GM12878 (cell line): Measurements from ENCODE around the gene CIAO2A. TPM values are rescaled to one million over a fixed set of nuclear protein-coding genes. Genes with fewer than 3 reads are reported as not detected.

Experiments used
- BCL11A ChIP-seq: IDR thresholded peaks from 2 replicates; pipeline ENCODE4 v1.6.1; 2011; ENCODE audit warnings: low read depth, low read length
- CBX3 ChIP-seq: fragments of 200-600 bp; sonication (generic); IDR thresholded peaks from 2 replicates; pipeline ENCODE4 v1.6.1; 2016; ENCODE audit warnings: low read depth, borderline replicate concordance
- CREB1 ChIP-seq: IDR thresholded peaks from 2 replicates; pipeline ENCODE4 v1.6.1; 2012; ENCODE audit warnings: low read depth, mild to moderate bottlenecking, inconsistent platforms
- IKZF2 ChIP-seq, 2 experiments: fragments of 450-650 bp; IDR thresholded peaks; 2 replicates each; pipeline ENCODE4 v1.6.1; 2017; ENCODE audit warnings: mild to moderate bottlenecking in 2 of 2, moderate library complexity in 2 of 2
- IRF3 ChIP-seq: fragments of 450-650 bp; IDR thresholded peaks from 2 replicates; pipeline ENCODE4 v1.6.1; 2014; ENCODE audit warnings: mild to moderate bottlenecking
- MTA3 ChIP-seq: IDR thresholded peaks from 2 replicates; pipeline ENCODE4 v1.6.1; 2012; ENCODE audit warnings: low read length, inconsistent platforms, borderline replicate concordance
- MYB ChIP-seq: fragments of 150-350 bp; IDR thresholded peaks from 2 replicates; pipeline ENCODE4 v1.6.1; 2014; ENCODE audit warnings: mild to moderate bottlenecking, low read depth, low read length, borderline replicate concordance
- NFXL1 ChIP-seq: fragments of 450-650 bp; IDR thresholded peaks from 2 replicates; pipeline ENCODE4 v1.6.1; 2017; ENCODE audit warnings: antibody characterized with exemption, mild to moderate bottlenecking, borderline replicate concordance
- NR2C1 ChIP-seq: fragments of 450-650 bp; IDR thresholded peaks from 2 replicates; pipeline ENCODE4 v1.6.1; 2017; ENCODE audit warnings: antibody characterized with exemption, mild to moderate bottlenecking, moderate library complexity
- RCOR1 ChIP-seq: conservative IDR thresholded peaks from 2 replicates; pipeline ENCODE4 v1.6.1; 2012; ENCODE audit warnings: low read depth, low read length, improper control_type of control experiment
- RUNX3 ChIP-seq: IDR thresholded peaks from 2 replicates; pipeline ENCODE4 v1.6.1; 2012; ENCODE audit warnings: low read length, inconsistent platforms
- SMARCA5 ChIP-seq: fragments of 450-650 bp; IDR thresholded peaks from 2 replicates; pipeline ENCODE4 v1.6.1; 2017; ENCODE audit warnings: mild to moderate bottlenecking
- SUZ12 ChIP-seq: fragments of 200-600 bp; sonication (generic); IDR thresholded peaks from one replicate; pipeline ENCODE4 v1.6.1; 2018; ENCODE audit warnings: antibody characterized with exemption, mild to moderate bottlenecking; ENCODE audit not compliant: unreplicated experiment
- TAF1 ChIP-seq: IDR thresholded peaks from 2 replicates; pipeline ENCODE4 v1.6.1; 2011; ENCODE audit warnings: mild to moderate bottlenecking, low read depth, low read length, borderline replicate concordance
- YBX1 ChIP-seq: fragments of 450-650 bp; IDR thresholded peaks from 2 replicates; pipeline ENCODE4 v1.6.1; 2016; ENCODE audit warnings: antibody characterized with exemption
- YY1 ChIP-seq: IDR thresholded peaks from 2 replicates; pipeline ENCODE4 v1.6.1; 2011; ENCODE audit warnings: low read depth, mild to moderate bottlenecking, low read length
- ZNF217 ChIP-seq: fragments of 450-650 bp; IDR thresholded peaks from 2 replicates; pipeline ENCODE4 v1.6.1; 2017; ENCODE audit warnings: antibody characterized with exemption, mild to moderate bottlenecking
- ZNF622 ChIP-seq: fragments of 450-650 bp; IDR thresholded peaks from 2 replicates; pipeline ENCODE4 v1.6.1; 2017; ENCODE audit warnings: mild to moderate bottlenecking, inconsistent platforms
- ZNF687 ChIP-seq: fragments of 450-650 bp; IDR thresholded peaks from 2 replicates; pipeline ENCODE4 v1.6.1; 2017; ENCODE audit warnings: mild to moderate bottlenecking, moderate library complexity
- polyA plus RNA-seq, 11 experiments: library from polyadenylated mRNA; depleted of rRNA in 4 of 11; unstranded in 6 of 11; stranded (reverse) in 5 of 11; fragments of >200 nt; fragmentation: Nextera tagmentation in 4 of 11; fragmentation: Illumina TruSeq in 1 of 11; extraction: Ambion mirVana in 4 of 11; extraction: Trizol in 1 of 11; gene quantifications; 1 replicate in 1 of 11; 2 replicates in 10 of 11; pipeline versions ENCODE4 v1.2.1 to v1.2.3, GENCODE V29; 2011 to 2016; ENCODE audit warnings: inconsistent platforms in 2 of 11, missing spikeins in 2 of 11, low read depth in 1 of 11
- total RNA-seq, 4 experiments: library from RNA; depleted of rRNA in 3 of 4; stranded (reverse); fragments of >200 nt in 3 of 4; fragmentation: Illumina TruSeq in 1 of 4; extraction: Trizol in 1 of 4; gene quantifications; 2 replicates each; pipeline versions ENCODE4 v1.2.1 to v1.2.3, GENCODE V29; 2013 to 2021
- TF ChIP-seq, protein P1 (sequence below): fragments of 450-650 bp; conservative IDR thresholded peaks from 2 replicates; pipeline ENCODE4 v1.6.1; 2017; ENCODE audit warnings: mild to moderate bottlenecking, moderate library complexity
- TF ChIP-seq, protein P2 (sequence below): IDR thresholded peaks from 2 replicates; pipeline ENCODE4 v1.6.1; 2011; ENCODE audit warnings: low read depth, low read length, improper control_type of control experiment, borderline replicate concordance
- TF ChIP-seq, protein P3 (sequence below): IDR thresholded peaks from 2 replicates; pipeline ENCODE4 v1.6.1; 2012; ENCODE audit warnings: low read depth, low read length, improper control_type of control experiment

The CIAO2A gene
- total and polyA plus RNA-seq, 10 of the 15 experiments (the other 5 are each of a cell fraction or from before 2014, with no cell fraction given) = 94.5 to 400 (median 204) TPM

GRCh38 chr15:64092864-64093626 is 593 bp downstream of the CIAO2A start (continued):
- TF ChIP-seq, protein P1, sequence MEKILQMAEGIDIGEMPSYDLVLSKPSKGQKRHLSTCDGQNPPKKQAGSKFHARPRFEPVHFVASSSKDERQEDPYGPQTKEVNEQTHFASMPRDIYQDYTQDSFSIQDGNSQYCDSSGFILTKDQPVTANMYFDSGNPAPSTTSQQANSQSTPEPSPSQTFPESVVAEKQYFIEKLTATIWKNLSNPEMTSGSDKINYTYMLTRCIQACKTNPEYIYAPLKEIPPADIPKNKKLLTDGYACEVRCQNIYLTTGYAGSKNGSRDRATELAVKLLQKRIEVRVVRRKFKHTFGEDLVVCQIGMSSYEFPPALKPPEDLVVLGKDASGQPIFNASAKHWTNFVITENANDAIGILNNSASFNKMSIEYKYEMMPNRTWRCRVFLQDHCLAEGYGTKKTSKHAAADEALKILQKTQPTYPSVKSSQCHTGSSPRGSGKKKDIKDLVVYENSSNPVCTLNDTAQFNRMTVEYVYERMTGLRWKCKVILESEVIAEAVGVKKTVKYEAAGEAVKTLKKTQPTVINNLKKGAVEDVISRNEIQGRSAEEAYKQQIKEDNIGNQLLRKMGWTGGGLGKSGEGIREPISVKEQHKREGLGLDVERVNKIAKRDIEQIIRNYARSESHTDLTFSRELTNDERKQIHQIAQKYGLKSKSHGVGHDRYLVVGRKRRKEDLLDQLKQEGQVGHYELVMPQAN = peak; percentile 46
- TF ChIP-seq NFXL1 = no peak
- TF ChIP-seq BCL11A = 0 out of 2 replicates have a peak, but pooled peaks have one; percentile 30
- TF ChIP-seq RCOR1 = no peak
- TF ChIP-seq MYB = no peak
- TF ChIP-seq ZNF687 = peak; percentile 60; the same call in 1 of the 2 replicates
- TF ChIP-seq CREB1 = no peak
- no peak for TF ChIP-seq IRF3
- TF ChIP-seq MTA3 = no peak; the same call in 1 of the 2 replicates
- peak; percentile 68 for TF ChIP-seq SMARCA5
- TF ChIP-seq, protein P2, sequence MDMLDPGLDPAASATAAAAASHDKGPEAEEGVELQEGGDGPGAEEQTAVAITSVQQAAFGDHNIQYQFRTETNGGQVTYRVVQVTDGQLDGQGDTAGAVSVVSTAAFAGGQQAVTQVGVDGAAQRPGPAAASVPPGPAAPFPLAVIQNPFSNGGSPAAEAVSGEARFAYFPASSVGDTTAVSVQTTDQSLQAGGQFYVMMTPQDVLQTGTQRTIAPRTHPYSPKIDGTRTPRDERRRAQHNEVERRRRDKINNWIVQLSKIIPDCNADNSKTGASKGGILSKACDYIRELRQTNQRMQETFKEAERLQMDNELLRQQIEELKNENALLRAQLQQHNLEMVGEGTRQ = peak; percentile 66; the same call in 1 of the 2 replicates
- TF ChIP-seq SUZ12 = no peak
- TF ChIP-seq ZNF217 = no peak
- TF ChIP-seq IKZF2 (IDR thresholded peaks at IDR 0.05) = 0 out of 4 replicates have a peak, but pooled peaks of 1 of the 2 experiments have one; percentile 7
- TF ChIP-seq YBX1 = no peak
- TF ChIP-seq, protein P3, sequence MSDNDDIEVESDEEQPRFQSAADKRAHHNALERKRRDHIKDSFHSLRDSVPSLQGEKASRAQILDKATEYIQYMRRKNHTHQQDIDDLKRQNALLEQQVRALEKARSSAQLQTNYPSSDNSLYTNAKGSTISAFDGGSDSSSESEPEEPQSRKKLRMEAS = peak; percentile 58; the same call in 1 of the 2 replicates
- no peak for TF ChIP-seq ZNF622
- peak; percentile 62 for TF ChIP-seq RUNX3
- TF ChIP-seq NR2C1 = 0 out of 2 replicates have a peak, but pooled peaks have one; percentile 27
- no peak for TF ChIP-seq CBX3
- TF ChIP-seq YY1 = no peak
- TF ChIP-seq TAF1 = no peak
- TF ChIP-seq, all 136 proteins: peak for 24
